Islet of Langerhans (tissue), 1 donor: ENCODE data around the gene MAST1.
A peak's percentile ranks its signal among the peaks of the same experiment; 100 is the strongest.
"Not testable (repeated sequence)": the region's sequence is repeated elsewhere in the genome, so short reads cannot be mapped to it uniquely, and the experiment has no call there.

Experiments used
- FAIRE-seq: peaks from one replicate; lab custom pipeline; 2011; peaks lifted over from hg19 to GRCh38; lab: Jason Lieb, UNC

The MAST1 gene

GRCh38 chr19:12872255-12872654, 33.9 kb downstream of the MAST1 start:
- no peak for FAIRE-seq

- no peak for FAIRE-seq
Observed at GRCh38 chr19:12872941-12873890, 34.9 kb downstream of the MAST1 start.

GRCh38 chr19:12873891-12874745, 35.8 kb downstream of the MAST1 start:
- no peak for FAIRE-seq

GRCh38 chr19:12875086-12875485, 36.8 kb downstream of the MAST1 start:
- no peak for FAIRE-seq

GRCh38 chr19:12880551-12881171, 42.3 kb downstream of the MAST1 start:
- no peak for FAIRE-seq

- no peak for FAIRE-seq
Observed at GRCh38 chr19:12881172-12881808, 43.0 kb downstream of the MAST1 start, which contains the start of gene DNASE2. Gene DNASE2, minus strand, starts transcription at chr19:12881449. Its CDS starts 74 bp downstream, at chr19:12881375.

- FAIRE-seq, result no peak
Observed at GRCh38 chr19:12882589-12882988, 44.3 kb downstream of the MAST1 start.

- no peak for FAIRE-seq
Observed at GRCh38 chr19:12884202-12884601, 45.9 kb downstream of the MAST1 start.

GRCh38 chr19:12884627-12884925, 46.3 kb downstream of the MAST1 start:
- no peak for FAIRE-seq

- FAIRE-seq, result no peak
Observed at GRCh38 chr19:12884926-12885748, 46.8 kb downstream of the MAST1 start.

GRCh38 chr19:12885749-12886650, 47.7 kb downstream of the MAST1 start:
- FAIRE-seq, result no peak

- FAIRE-seq, result no peak
Observed at GRCh38 chr19:12886651-12886968, 48.3 kb downstream of the MAST1 start.

- FAIRE-seq, result no peak
Observed at GRCh38 chr19:12886969-12887747, 48.8 kb downstream of the MAST1 start, which contains the start of gene KLF1. Gene KLF1, minus strand, starts transcription at chr19:12887201. Its CDS starts 61 bp downstream, at chr19:12887140.

GRCh38 chr19:12888006-12888603, 49.8 kb downstream of the MAST1 start:
- no peak for FAIRE-seq

- not testable (repeated sequence) for FAIRE-seq
Observed at GRCh38 chr19:12890299-12890786, 52.0 kb downstream of the MAST1 start.

- FAIRE-seq, result peak; percentile 76
Observed at GRCh38 chr19:12890787-12891552, 52.7 kb downstream of the MAST1 start, which contains the start of gene GCDH. Gene GCDH, plus strand, starts transcription at chr19:12891160. Its CDS starts 145 bp downstream, at chr19:12891305.

GRCh38 chr19:12891553-12892021, 53.3 kb downstream of the MAST1 start:
- FAIRE-seq, result no peak

GRCh38 chr19:12893582-12893981, 55.3 kb downstream of the MAST1 start:
- FAIRE-seq, result no peak
